CD14-positive monocyte (primary cell): ENCODE measurements around the gene ANKRD44. TPM values are rescaled to one million over a fixed set of nuclear protein-coding genes. Genes with fewer than 3 reads are reported as not detected.
A peak's percentile ranks its signal among the peaks of the same experiment; 100 is the strongest.

ENCODE experiments used
- DNase-seq, 3 donors: peaks; one replicate each; pipeline ENCODE4 v3.0.0-alpha.2; 2011 to 2022
- H2AFZ ChIP-seq: 2 replicates; pipeline ENCODE4 v1.6.0; 2012; ENCODE audit warnings: mild to moderate bottlenecking, low read depth, low read length, inconsistent platforms; ENCODE audit not compliant: insufficient read depth, poor library complexity, severe bottlenecking
- H3K27ac ChIP-seq, 2 donors: 1 replicate in 1 of 2; 2 replicates in 1 of 2; pipeline ENCODE4 v1.5.1; 2012 to 2013; ENCODE audit warnings: low read length in 2 of 2, control low read depth in 1 of 2, inconsistent platforms in 1 of 2, low read depth in 1 of 2, mild to moderate bottlenecking in 1 of 2
- H3K27me3 ChIP-seq, 2 donors: one replicate each; pipeline versions ENCODE4 v1.6.0 to v1.6.1; 2011 to 2013; ENCODE audit warnings: low read length in 2 of 2; ENCODE audit not compliant: control insufficient read depth in 2 of 2, insufficient read depth in 2 of 2
- H3K36me3 ChIP-seq, 2 donors: replicated peaks in 1 of 2; 1 replicate in 1 of 2; 2 replicates in 1 of 2; pipeline versions ENCODE4 v1.5.1 to v1.6.1; 2012 to 2013; ENCODE audit warnings: low read length in 2 of 2, control low read depth in 1 of 2, inconsistent platforms in 1 of 2, mild to moderate bottlenecking in 1 of 2; ENCODE audit not compliant: insufficient read depth in 2 of 2, control insufficient read depth in 1 of 2
- H3K4me1 ChIP-seq, 2 donors: 1 replicate in 1 of 2; 2 replicates in 1 of 2; pipeline versions ENCODE4 v1.5.1 to v1.6.1; 2012 to 2013; ENCODE audit warnings: low read length in 2 of 2, control low read depth in 1 of 2, inconsistent platforms in 1 of 2, mild to moderate bottlenecking in 1 of 2, moderate library complexity in 1 of 2; ENCODE audit not compliant: insufficient read depth in 2 of 2, control insufficient read depth in 1 of 2
- H3K4me2 ChIP-seq: replicated peaks from 2 replicates; pipeline ENCODE3; 2012; ENCODE audit warnings: low read length, moderate library complexity, mild to moderate bottlenecking; ENCODE audit not compliant: poor library complexity, severe bottlenecking; ENCODE audit errors: extremely low read depth
- H3K4me3 ChIP-seq, 3 experiments: fragments of 200-600 bp in 1 of 3; sonication (generic) in 1 of 3; replicated peaks in 1 of 3; 1 replicate in 2 of 3; 2 replicates in 1 of 3; pipeline ENCODE4 v1.5.1; 2011 to 2013; ENCODE audit warnings: low read length in 3 of 3, mild to moderate bottlenecking in 3 of 3, control low read depth in 2 of 3, low read depth in 2 of 3, inconsistent platforms in 1 of 3, moderate library complexity in 1 of 3
- H3K79me2 ChIP-seq: 2 replicates; pipeline ENCODE4 v1.6.0; 2012; ENCODE audit warnings: mild to moderate bottlenecking, control low read depth, inconsistent platforms, low read length, moderate library complexity; ENCODE audit not compliant: insufficient read depth
- H3K9ac ChIP-seq: 2 replicates; pipeline ENCODE4 v1.6.0; 2017; ENCODE audit warnings: low read length, mild to moderate bottlenecking; ENCODE audit not compliant: insufficient read depth, poor library complexity, severe bottlenecking
- H3K9me3 ChIP-seq, 2 donors: replicated peaks in 1 of 2; 1 replicate in 1 of 2; 2 replicates in 1 of 2; pipeline versions ENCODE4 v1.5.1 to v1.6.1; 2012 to 2013; ENCODE audit warnings: low read length in 2 of 2, control low read depth in 1 of 2; ENCODE audit not compliant: control insufficient read depth in 1 of 2, insufficient read depth in 1 of 2
- H4K20me1 ChIP-seq: 2 replicates; pipeline ENCODE4 v1.6.0; 2012; ENCODE audit warnings: mild to moderate bottlenecking, low read length, control low read depth, moderate library complexity; ENCODE audit not compliant: insufficient read depth
- H3K27ac Mint-ChIP-seq, 7 donors: one replicate each; pipeline ENCODE4 v1.8.0; 2020; ENCODE audit warnings: mild to moderate bottlenecking in 7 of 7, mixed read lengths in 7 of 7, moderate library complexity in 6 of 7, inconsistent platforms in 2 of 7
- H3K27me3 Mint-ChIP-seq, 3 donors: one replicate each; pipeline ENCODE4 v1.8.0; 2021 to 2022; ENCODE audit warnings: low read depth in 3 of 3, mild to moderate bottlenecking in 3 of 3, mixed read lengths in 3 of 3, moderate library complexity in 3 of 3, inconsistent platforms in 1 of 3
- H3K36me3 Mint-ChIP-seq, 2 donors: one replicate each; pipeline ENCODE4 v1.8.0; 2020; ENCODE audit warnings: mixed read lengths in 2 of 2, inconsistent platforms in 1 of 2, mild to moderate bottlenecking in 1 of 2
- H3K4me1 Mint-ChIP-seq: one replicate; pipeline ENCODE4 v1.8.0; 2020; ENCODE audit warnings: mild to moderate bottlenecking, mixed read lengths
- H3K4me3 Mint-ChIP-seq, 2 donors: one replicate each; pipeline ENCODE4 v1.8.0; 2020; ENCODE audit warnings: mild to moderate bottlenecking in 2 of 2, mixed read lengths in 2 of 2, moderate library complexity in 1 of 2
- H3K9me3 Mint-ChIP-seq, 7 donors: one replicate each; pipeline ENCODE4 v1.8.0; 2020 to 2022; ENCODE audit warnings: mixed read lengths in 7 of 7, mild to moderate bottlenecking in 6 of 7, moderate library complexity in 6 of 7, inconsistent platforms in 2 of 7
- WGBS: methylation state at CpG from one replicate; pipeline ENCODE4 v1.1.5; 2013; ENCODE audit warnings: missing lambda C conversion rate; ENCODE audit not compliant: insufficient coverage; 5-methylcytosine and 5-hydroxymethylcytosine counted together
- intact Hi-C, 2 donors: fragments of 100-400 bp; cut with micrococcal nuclease; formaldehyde crosslinking; loops; one replicate each; pipeline versions ENCODE4 v1.15.0 to v1.15.1; 2023
- polyA plus RNA-seq, 3 donors: library from polyadenylated mRNA; depleted of rRNA in 1 of 3; unstranded in 2 of 3; stranded (reverse) in 1 of 3; fragments of 300-500 nt in 2 of 3; fragments of >200 nt in 1 of 3; fragmentation: Illumina TruSeq in 2 of 3; gene quantifications; 1 replicate in 2 of 3; 2 replicates in 1 of 3; pipeline ENCODE4 v1.2.3, GENCODE V29; 2012 to 2021
- TF ChIP-seq, protein P1 (sequence below): fragments of 200-600 bp; IDR thresholded peaks from one replicate; pipeline ENCODE4 v1.8.0; 2022; ENCODE audit warnings: antibody characterized with exemption, mild to moderate bottlenecking

ANKRD44 gene
- polyA plus RNA-seq, 3 donors: 55.7 to 91.9 (median 64.9) TPM

GRCh38 chr2:197263077-197263476 is 47.5 kb downstream of the ANKRD44 start:
- Histone ChIP-seq H4K20me1 (peaks cover 64% of the 10 kb centered on the region), H3K4me2 (no peak overlapping the region), H3K27ac (peak overlapping the region in 1 of 2 donors; percentile 74), H3K79me2 (peaks cover 91% of the 10 kb centered on the region), H3K9me3 (no peaks in the 10 kb centered on the region), H3K27me3 (no peaks in the 10 kb centered on the region), H3K4me1 (peaks cover 33 to 48% of the 10 kb centered on the region in 2 donors), H3K36me3 (no peaks in the 10 kb centered on the region), H3K4me3 (no peak overlapping the region), H3K9ac (no peak overlapping the region), H2AFZ (no peak overlapping the region)
- no peak for DNase-seq
- Mint-ChIP-seq H3K9me3 (peaks cover 0 to 3% (median 0%) of the 10 kb centered on the region in 7 donors), H3K27ac (peak overlapping the region in 6 of 7 donors; percentile 37 to 91 (median 82)), H3K4me3 (no peak overlapping the region), H3K36me3 (peaks cover 8 to 12% of the 10 kb centered on the region in 2 donors), H3K27me3 (peaks cover 0 to 3% (median 0%) of the 10 kb centered on the region in 3 donors), H3K4me1 (peaks cover 74% of the 10 kb centered on the region)
- intact Hi-C loops: no loop called here
- TF ChIP-seq, protein P1, sequence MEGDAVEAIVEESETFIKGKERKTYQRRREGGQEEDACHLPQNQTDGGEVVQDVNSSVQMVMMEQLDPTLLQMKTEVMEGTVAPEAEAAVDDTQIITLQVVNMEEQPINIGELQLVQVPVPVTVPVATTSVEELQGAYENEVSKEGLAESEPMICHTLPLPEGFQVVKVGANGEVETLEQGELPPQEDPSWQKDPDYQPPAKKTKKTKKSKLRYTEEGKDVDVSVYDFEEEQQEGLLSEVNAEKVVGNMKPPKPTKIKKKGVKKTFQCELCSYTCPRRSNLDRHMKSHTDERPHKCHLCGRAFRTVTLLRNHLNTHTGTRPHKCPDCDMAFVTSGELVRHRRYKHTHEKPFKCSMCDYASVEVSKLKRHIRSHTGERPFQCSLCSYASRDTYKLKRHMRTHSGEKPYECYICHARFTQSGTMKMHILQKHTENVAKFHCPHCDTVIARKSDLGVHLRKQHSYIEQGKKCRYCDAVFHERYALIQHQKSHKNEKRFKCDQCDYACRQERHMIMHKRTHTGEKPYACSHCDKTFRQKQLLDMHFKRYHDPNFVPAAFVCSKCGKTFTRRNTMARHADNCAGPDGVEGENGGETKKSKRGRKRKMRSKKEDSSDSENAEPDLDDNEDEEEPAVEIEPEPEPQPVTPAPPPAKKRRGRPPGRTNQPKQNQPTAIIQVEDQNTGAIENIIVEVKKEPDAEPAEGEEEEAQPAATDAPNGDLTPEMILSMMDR: no peak
- WGBS: 95% methylated on average over 9 of the region's 9 CpGs

- Mint-ChIP-seq H3K9me3 (peaks cover 0 to 3% (median 0%) of the 10 kb centered on the region in 7 donors), H3K27ac (peak overlapping the region; percentile 79 to 93 (median 86)), H3K4me1 (peaks cover 75% of the 10 kb centered on the region), H3K36me3 (peaks cover 8 to 14% of the 10 kb centered on the region in 2 donors), H3K27me3 (peaks cover 0 to 3% (median 0%) of the 10 kb centered on the region in 3 donors), H3K4me3 (peak overlapping the region in 1 of 2 donors; percentile 72)
- H3K4me1 ChIP-seq: peaks cover 43 to 61% of the 10 kb centered on the region in 2 donors
- H3K79me2 ChIP-seq: peaks cover 91% of the 10 kb centered on the region
- 27% methylated on average over 3 of the region's 6 CpGs for WGBS
- no peaks in the 10 kb centered on the region for H3K36me3 ChIP-seq
- peaks cover 51% of the 10 kb centered on the region for H4K20me1 ChIP-seq
- TF ChIP-seq, protein P1: no peak
- no peak overlapping the region for H2AFZ ChIP-seq
- peak in 2 of 3 donors; percentile 34 to 57 for DNase-seq
- H3K4me3 ChIP-seq: peak overlapping the region in 2 of 3 experiments; percentile 9 to 49
- peak overlapping the region; percentile 51 to 74 for H3K27ac ChIP-seq
- peak overlapping the region; percentile 11 for H3K9ac ChIP-seq
- no peaks in the 10 kb centered on the region for H3K27me3 ChIP-seq
- H3K4me2 ChIP-seq: peak overlapping the region; percentile 63
- intact Hi-C loops: no loop called here
- no peaks in the 10 kb centered on the region for H3K9me3 ChIP-seq
Measured at GRCh38 chr2:197261808-197262226, 48.8 kb downstream of the ANKRD44 start.
